Panc1 (cell line): ENCODE results near the gene GDI2. TPM values are rescaled to one million over a fixed set of nuclear protein-coding genes. Genes with fewer than 3 reads are reported as not detected.

Experiments used
- ATAC-seq: fragments of 200-7000 bp; cut with Tn5 transposase; 2 replicates; pipeline ENCODE4 v1.9.1; 2020; ENCODE audit warnings: mild to moderate bottlenecking, moderate library complexity
- BruUV-seq: library from RNA; stranded (reverse); fragments of 400-500 nt; replicated peaks from 2 replicates; lab custom pipeline; 2021; lab: Mats Ljungman, UMichigan
- CTCF ChIA-PET: fragments of 300-600 bp; sonication (Branson Sonifier 250); formaldehyde crosslinking; loops from one replicate; lab custom pipeline; 2022; ENCODE audit warnings: antibody characterized with exemption; lab: Charles Lee
- POLR2A ChIA-PET: fragments of 300-600 bp; sonication (Branson Sonifier 250); formaldehyde crosslinking; loops from one replicate; lab custom pipeline; 2022; ENCODE audit warnings: antibody characterized with exemption; lab: Charles Lee
- DNase-seq: peaks from one replicate; pipeline ENCODE4 v3.0.0-alpha.2; 2010; ENCODE audit warnings: low read depth, low spot score
- H3K27ac ChIP-seq: 2 replicates; pipeline ENCODE4 v1.5.1; 2011; ENCODE audit warnings: mild to moderate bottlenecking, low read length, inconsistent platforms
- H3K27me3 ChIP-seq: fragments of 200-500 bp; sonication (Bioruptor generic); 2 replicates; pipeline ENCODE4 v1.6.0; 2014; ENCODE audit warnings: low read length, inconsistent platforms; ENCODE audit not compliant: control insufficient read depth, insufficient read depth
- H3K36me3 ChIP-seq: fragments of 200-500 bp; sonication (Bioruptor generic); 2 replicates; pipeline ENCODE4 v1.5.1; 2014; ENCODE audit warnings: inconsistent platforms, mild to moderate bottlenecking, low read length, moderate library complexity; ENCODE audit not compliant: control insufficient read depth, insufficient read depth
- H3K4me1 ChIP-seq: 2 replicates; pipeline ENCODE4 v1.5.1; 2011; ENCODE audit warnings: inconsistent platforms, mild to moderate bottlenecking, low read length, moderate library complexity; ENCODE audit not compliant: control insufficient read depth, insufficient read depth
- H3K4me3 ChIP-seq, 2 experiments: 2 replicates each; pipeline ENCODE4 v1.5.1; 2011 to 2012; ENCODE audit warnings: low read depth in 2 of 2, low read length in 2 of 2, mild to moderate bottlenecking in 2 of 2, inconsistent platforms in 1 of 2, moderate library complexity in 1 of 2
- H3K9me3 ChIP-seq: fragments of 200-500 bp; sonication (Bioruptor generic); 2 replicates; pipeline ENCODE4 v1.5.1; 2014; ENCODE audit warnings: low read depth, mild to moderate bottlenecking, inconsistent platforms, low read length, moderate library complexity; ENCODE audit not compliant: control insufficient read depth, insufficient read depth
- POLR2AphosphoS5 ChIP-seq: IDR thresholded peaks from 2 replicates; pipeline ENCODE4 v1.6.1; 2012; ENCODE audit warnings: mild to moderate bottlenecking, low read depth, low read length, moderate library complexity
- SIN3A ChIP-seq: IDR thresholded peaks from 2 replicates; pipeline ENCODE4 v1.6.1; 2012; ENCODE audit warnings: low read depth, mild to moderate bottlenecking, low read length, moderate library complexity, borderline replicate concordance; ENCODE audit not compliant: insufficient read depth
- TCF7L2 ChIP-seq: IDR thresholded peaks from 2 replicates; pipeline ENCODE4 v1.6.1; 2011; ENCODE audit warnings: mild to moderate bottlenecking, low read depth, low read length, inconsistent platforms
- in situ Hi-C: cut with HindIII; loops from 2 replicates; pipeline ENCODE4 v1.10.0; 2016; ENCODE audit warnings: low sequenced_read_pairs, low pct_unique_long_range_greater_than_20kb
- intact Hi-C: fragments of 100-400 bp; cut with micrococcal nuclease; formaldehyde crosslinking; loops from one replicate; pipeline ENCODE4 v1.10.0; 2022; ENCODE audit not compliant: unreplicated experiment
- total RNA-seq: library from RNA; stranded (reverse); gene quantifications from one replicate; pipeline ENCODE4 v1.2.1, GENCODE V29; 2021; ENCODE audit not compliant: unreplicated experiment
- TF ChIP-seq, protein P1 (sequence below), 2 experiments: IDR thresholded peaks; 2 replicates each; pipeline ENCODE4 v1.6.1; 2011 to 2012; ENCODE audit warnings: low read depth in 2 of 2, control low read depth in 1 of 2, low read length in 1 of 2, mild to moderate bottlenecking in 1 of 2, moderate library complexity in 1 of 2; ENCODE audit not compliant: insufficient read depth in 1 of 2
- TF ChIP-seq, protein P2 (sequence below): fragments of 450-650 bp; IDR thresholded peaks from 2 replicates; pipeline ENCODE4 v1.5.1; 2017; ENCODE audit warnings: mild to moderate bottlenecking

GDI2 gene
- total RNA-seq, 1 experiment from 2014 or later = 130 TPM

DNA sequence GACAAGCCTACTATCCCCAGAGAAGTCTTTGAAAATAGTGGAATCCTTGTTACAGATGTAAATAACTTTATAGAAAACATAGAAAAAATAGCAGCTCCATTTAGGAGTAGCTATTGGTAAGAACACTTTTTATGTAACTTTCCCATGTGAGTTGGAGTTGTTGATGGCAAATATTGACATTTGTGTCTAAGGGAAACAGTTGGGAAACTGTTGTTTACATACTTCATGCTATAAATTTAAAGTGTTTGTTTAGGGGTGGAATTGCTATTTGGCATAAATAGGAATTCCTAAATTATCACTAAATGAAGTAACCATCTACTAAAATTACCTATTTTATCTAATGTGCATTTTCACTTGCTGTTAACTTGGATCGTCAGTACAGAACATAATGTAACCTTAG is 50.7 kb downstream of the GDI2 start:
- intact Hi-C loops (no loop called here), in situ Hi-C loops (no loop called here)
- Histone ChIP-seq H3K27ac (no peak overlapping the region), H3K4me1 (no peaks in the 10 kb centered on the region; the same call in 1 of the 2 replicates), H3K27me3 (no peaks in the 10 kb centered on the region), H3K36me3 (peaks cover 28% of the 10 kb centered on the region), H3K4me3 (no peak overlapping the region), H3K9me3 (no peaks in the 10 kb centered on the region)
- BruUV-seq = no TSS peak
- ATAC-seq (no peak), DNase-seq (no peak)
- ChIA-PET CTCF (no interaction called here), POLR2A (interaction anchor here (0.6 to 0.7 kb wide), 2 partner anchors 51 to 308 kb away, joined by 3 to 9 read pairs; partner anchors contain the start of gene GDI2)
- TF ChIP-seq, protein P1, sequence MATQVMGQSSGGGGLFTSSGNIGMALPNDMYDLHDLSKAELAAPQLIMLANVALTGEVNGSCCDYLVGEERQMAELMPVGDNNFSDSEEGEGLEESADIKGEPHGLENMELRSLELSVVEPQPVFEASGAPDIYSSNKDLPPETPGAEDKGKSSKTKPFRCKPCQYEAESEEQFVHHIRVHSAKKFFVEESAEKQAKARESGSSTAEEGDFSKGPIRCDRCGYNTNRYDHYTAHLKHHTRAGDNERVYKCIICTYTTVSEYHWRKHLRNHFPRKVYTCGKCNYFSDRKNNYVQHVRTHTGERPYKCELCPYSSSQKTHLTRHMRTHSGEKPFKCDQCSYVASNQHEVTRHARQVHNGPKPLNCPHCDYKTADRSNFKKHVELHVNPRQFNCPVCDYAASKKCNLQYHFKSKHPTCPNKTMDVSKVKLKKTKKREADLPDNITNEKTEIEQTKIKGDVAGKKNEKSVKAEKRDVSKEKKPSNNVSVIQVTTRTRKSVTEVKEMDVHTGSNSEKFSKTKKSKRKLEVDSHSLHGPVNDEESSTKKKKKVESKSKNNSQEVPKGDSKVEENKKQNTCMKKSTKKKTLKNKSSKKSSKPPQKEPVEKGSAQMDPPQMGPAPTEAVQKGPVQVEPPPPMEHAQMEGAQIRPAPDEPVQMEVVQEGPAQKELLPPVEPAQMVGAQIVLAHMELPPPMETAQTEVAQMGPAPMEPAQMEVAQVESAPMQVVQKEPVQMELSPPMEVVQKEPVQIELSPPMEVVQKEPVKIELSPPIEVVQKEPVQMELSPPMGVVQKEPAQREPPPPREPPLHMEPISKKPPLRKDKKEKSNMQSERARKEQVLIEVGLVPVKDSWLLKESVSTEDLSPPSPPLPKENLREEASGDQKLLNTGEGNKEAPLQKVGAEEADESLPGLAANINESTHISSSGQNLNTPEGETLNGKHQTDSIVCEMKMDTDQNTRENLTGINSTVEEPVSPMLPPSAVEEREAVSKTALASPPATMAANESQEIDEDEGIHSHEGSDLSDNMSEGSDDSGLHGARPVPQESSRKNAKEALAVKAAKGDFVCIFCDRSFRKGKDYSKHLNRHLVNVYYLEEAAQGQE (IDR thresholded peaks at IDR 0.05; ENCODE audit: insufficient read depth in 1 of 2, low read depth in 2 of 2, low read length in 1 of 2) = no peak
- TF ChIP-seq POLR2AphosphoS5 (no peak), SIN3A (no peak), TCF7L2 (no peak)
- TF ChIP-seq, protein P2, sequence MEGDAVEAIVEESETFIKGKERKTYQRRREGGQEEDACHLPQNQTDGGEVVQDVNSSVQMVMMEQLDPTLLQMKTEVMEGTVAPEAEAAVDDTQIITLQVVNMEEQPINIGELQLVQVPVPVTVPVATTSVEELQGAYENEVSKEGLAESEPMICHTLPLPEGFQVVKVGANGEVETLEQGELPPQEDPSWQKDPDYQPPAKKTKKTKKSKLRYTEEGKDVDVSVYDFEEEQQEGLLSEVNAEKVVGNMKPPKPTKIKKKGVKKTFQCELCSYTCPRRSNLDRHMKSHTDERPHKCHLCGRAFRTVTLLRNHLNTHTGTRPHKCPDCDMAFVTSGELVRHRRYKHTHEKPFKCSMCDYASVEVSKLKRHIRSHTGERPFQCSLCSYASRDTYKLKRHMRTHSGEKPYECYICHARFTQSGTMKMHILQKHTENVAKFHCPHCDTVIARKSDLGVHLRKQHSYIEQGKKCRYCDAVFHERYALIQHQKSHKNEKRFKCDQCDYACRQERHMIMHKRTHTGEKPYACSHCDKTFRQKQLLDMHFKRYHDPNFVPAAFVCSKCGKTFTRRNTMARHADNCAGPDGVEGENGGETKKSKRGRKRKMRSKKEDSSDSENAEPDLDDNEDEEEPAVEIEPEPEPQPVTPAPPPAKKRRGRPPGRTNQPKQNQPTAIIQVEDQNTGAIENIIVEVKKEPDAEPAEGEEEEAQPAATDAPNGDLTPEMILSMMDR = no peak

DNA sequence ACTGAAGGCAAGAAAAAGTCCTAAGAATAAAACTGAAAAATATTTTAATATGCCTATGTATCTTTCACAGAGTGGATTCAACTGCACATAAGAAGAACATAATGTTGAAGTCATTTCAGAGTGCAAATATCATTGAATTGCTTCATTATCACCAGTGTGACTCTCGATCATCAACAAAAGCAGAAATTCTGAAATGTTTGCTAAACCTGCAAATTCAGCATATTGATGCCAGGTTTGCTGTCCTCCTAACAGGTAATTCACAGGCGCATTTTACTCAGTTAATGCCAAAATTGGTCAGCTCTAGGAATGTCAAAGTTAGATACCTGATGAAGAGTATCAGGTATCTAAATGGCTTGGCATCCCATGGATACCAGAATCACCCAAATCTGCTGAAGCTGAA is 52.0 kb downstream of the GDI2 start:
- no peak for DNase-seq
- in situ Hi-C loops = no loop called here
- Histone ChIP-seq H3K27ac (no peak overlapping the region), H3K4me3 (no peak overlapping the region), H3K36me3 (peaks cover 23% of the 10 kb centered on the region), H3K27me3 (no peaks in the 10 kb centered on the region), H3K4me1 (no peaks in the 10 kb centered on the region; the same call in 1 of the 2 replicates), H3K9me3 (no peaks in the 10 kb centered on the region)
- no TSS peak for BruUV-seq
- POLR2A ChIA-PET = no interaction called here
- ATAC-seq = no peak
- CTCF ChIA-PET = no interaction called here
- TF ChIP-seq, protein P2 = no peak
- TF ChIP-seq TCF7L2 (no peak), POLR2AphosphoS5 (no peak), SIN3A (no peak)
- TF ChIP-seq, protein P1 (IDR thresholded peaks at IDR 0.05; ENCODE audit: insufficient read depth in 1 of 2, low read depth in 2 of 2, low read length in 1 of 2) = no peak
- intact Hi-C loops = no loop called here
